Activated CD4-positive, CD25-positive, alpha-beta regulatory T cell treated with anti-CD3 and anti-CD28 coated beads, Interleukin-2, amount 50 U/mL, for 16 hours (primary cell): ENCODE measurements around the gene TIMP2.
"Not testable (repeated sequence)": the region's sequence is repeated elsewhere in the genome, so short reads cannot be mapped to it uniquely, and the experiment has no call there.

Experiments
- DNase-seq: peaks from one replicate; pipeline ENCODE4 v3.0.0-alpha.2; 2020; ENCODE audit warnings: low read depth, low spot score

The TIMP2 gene

GRCh38 chr17:78956254-78956653 lies 31.1 kb upstream of the TIMP2 start:
- no peak for DNase-seq

- no peak for DNase-seq
Measured at GRCh38 chr17:78954684-78955083, 29.5 kb upstream of the TIMP2 start.

GRCh38 chr17:78953356-78954350 lies 28.5 kb upstream of the TIMP2 start:
- DNase-seq = no peak

GRCh38 chr17:78952706-78953105 lies 27.5 kb upstream of the TIMP2 start:
- DNase-seq = no peak

- DNase-seq = no peak
Measured at GRCh38 chr17:78951967-78952551, 26.9 kb upstream of the TIMP2 start.

- no peak for DNase-seq
Measured at GRCh38 chr17:78950870-78951269, 25.7 kb upstream of the TIMP2 start.

- DNase-seq = no peak
Measured at GRCh38 chr17:78947235-78948149, 22.3 kb upstream of the TIMP2 start.

GRCh38 chr17:78946631-78947030 lies 21.4 kb upstream of the TIMP2 start:
- DNase-seq = no peak

GRCh38 chr17:78946131-78946530 lies 20.9 kb upstream of the TIMP2 start:
- DNase-seq = no peak

- DNase-seq = not testable (repeated sequence)
Measured at GRCh38 chr17:78945455-78945854, 20.3 kb upstream of the TIMP2 start.

- no peak for DNase-seq
Measured at GRCh38 chr17:78944956-78945355, 19.8 kb upstream of the TIMP2 start.

GRCh38 chr17:78944026-78944425 lies 18.8 kb upstream of the TIMP2 start:
- DNase-seq = no peak

GRCh38 chr17:78940708-78941107 lies 15.5 kb upstream of the TIMP2 start:
- no peak for DNase-seq

GRCh38 chr17:78940258-78940657 lies 15.1 kb upstream of the TIMP2 start:
- DNase-seq = no peak

GRCh38 chr17:78939615-78940014 lies 14.4 kb upstream of the TIMP2 start:
- DNase-seq = no peak

- DNase-seq = no peak
Measured at GRCh38 chr17:78937561-78937960, 12.4 kb upstream of the TIMP2 start.

GRCh38 chr17:78935419-78936323 lies 10.5 kb upstream of the TIMP2 start:
- no peak for DNase-seq

- DNase-seq = no peak
Measured at GRCh38 chr17:78934681-78935418, 9.7 kb upstream of the TIMP2 start.

- no peak for DNase-seq
Measured at GRCh38 chr17:78933959-78934568, 8.9 kb upstream of the TIMP2 start.
